ENCODE results near the gene CLRN1.

CLRN1 gene

DNA sequence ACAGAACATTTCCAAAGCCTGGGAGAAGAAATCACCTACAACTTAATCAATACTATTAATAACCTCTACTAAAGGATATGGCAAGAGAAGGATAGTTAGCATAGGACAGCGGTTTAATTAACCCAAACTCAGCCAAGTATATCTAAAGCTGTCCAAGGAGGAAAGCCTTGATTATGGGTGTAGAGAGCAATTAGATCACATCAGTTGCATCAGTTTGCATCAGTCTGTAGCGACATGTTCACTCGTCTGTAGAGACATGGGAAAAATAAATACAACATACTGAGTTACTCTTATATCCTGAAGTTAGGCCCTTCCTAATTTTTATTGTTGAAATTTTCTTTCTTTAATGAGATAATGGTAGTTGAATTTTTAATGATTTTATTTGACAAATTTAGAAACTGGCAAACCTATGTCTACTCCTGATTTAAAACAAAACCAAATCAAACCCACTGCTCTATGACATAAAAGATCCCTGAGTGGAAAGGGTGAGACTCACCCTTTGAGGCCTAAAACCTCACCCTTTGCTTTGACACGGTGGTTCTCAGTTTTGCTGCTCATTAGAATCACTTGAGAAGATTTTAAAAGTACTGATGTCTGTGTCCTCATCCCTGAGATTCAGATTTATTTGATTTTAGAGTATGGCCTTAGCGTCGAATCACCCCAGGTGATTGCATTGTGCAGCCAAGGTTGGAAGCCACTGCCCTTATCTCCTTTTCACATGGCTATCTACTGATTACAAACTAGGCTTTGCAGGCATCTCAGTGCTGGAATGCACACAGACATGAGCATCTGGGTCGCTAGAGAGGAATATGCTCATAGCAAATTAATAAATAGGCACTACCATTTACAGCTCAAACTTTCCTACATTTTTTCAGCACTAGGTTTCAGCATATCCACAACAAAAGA lies 2.8 kb upstream of the CLRN1 start:
- no peak for DNase-seq

DNA sequence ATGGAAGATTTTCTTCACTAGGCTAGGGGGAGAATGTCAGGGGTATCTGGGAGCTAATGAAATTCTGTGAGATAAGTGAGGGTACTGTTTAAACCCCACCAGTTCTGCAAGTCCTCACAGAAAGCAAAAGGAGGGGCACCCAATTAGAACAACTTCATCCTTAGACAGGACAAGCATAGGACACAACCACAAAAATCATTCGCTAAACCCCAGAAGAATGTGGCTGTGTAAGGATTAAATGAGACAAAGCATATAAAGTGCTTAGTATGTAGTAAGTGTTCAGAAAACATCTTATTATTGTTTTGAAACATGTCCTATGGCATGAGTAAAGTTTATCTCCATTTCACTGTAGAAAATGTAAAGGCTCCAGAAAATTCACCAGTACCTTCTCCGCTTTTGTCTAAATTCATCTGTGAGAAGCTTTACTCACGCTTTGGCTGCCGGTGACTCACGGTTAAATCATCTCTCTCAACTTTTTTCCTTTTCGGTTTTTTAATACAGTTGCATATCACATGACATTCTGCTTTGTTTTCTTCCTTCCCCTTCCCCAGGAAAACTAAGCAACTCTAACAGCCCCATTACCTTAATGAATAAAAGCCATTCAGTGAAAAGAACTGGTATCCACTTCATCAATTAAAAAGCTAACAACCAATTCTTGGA lies 1.7 kb downstream of the CLRN1 start:
- DNase-seq, result no peak

DNA sequence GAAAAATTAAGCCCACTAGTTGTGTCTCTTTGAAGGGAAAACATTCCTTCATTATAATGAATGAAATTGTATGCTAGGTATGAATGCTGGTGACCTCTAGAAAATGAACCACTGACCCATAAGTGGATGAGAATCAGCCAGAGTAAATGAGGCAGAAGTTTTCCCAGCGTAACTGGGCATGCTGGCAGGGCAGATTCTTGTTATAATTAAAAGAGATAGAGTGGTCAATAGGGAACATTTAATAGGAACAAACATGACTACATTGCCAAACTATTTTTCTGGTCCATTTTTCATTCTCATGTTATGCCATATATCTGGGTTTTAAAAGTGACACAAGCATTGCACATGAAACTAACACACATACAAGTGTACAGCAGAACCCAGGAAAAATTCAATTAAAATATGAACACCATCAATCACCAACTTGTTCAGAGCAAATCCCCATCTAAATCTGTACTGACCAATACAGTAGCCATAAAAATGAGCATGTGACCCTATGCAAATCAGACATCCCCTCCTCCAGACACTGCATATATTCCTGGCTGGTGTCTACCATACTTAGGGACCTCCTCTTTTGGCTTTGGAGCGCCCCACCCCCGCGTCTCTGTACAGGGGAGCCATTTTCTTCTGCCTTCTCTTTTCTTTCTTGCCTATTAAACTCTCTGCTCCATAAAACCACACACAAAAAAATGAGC lies 4.0 kb downstream of the CLRN1 start:
- DNase-seq, result no peak

DNA sequence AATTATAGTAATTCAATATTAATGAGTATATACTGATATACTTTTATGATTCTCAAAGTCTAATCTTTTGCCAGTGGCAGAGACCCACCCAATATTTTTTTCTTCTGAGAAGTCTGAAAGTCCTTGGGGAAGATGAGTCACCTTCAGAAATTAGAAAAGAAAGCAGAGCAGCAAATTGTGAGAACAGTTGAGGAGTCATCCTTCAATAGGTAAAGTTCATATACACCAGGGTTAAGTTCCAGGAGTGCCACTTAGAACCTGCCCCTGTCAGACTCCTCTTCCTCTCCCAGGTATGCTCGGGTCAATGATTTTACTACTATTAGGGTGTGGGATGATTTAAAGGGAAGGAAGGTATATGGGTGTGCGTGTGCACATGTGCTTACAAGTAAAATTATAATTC lies 7.1 kb downstream of the CLRN1 start:
- DNase-seq, result no peak

DNA sequence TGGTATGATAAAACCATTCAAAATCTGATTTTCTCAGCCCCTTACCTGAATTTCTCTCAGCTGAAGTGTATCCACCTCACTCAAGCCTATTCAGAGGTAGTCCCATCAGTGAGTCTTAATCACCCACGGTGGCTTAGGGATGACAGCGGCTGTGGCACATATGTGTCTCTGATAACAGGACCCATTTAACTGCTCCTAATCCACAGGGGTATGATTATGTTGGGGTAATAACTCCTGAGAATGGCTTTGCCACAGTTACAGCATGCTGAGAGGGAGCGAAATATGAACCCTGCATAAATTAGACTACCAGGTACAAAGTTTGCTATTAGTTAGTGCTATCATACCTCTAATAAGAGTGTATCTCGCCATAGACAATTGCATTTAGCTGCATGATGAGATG lies 10.6 kb downstream of the CLRN1 start:
- no peak for DNase-seq

DNA sequence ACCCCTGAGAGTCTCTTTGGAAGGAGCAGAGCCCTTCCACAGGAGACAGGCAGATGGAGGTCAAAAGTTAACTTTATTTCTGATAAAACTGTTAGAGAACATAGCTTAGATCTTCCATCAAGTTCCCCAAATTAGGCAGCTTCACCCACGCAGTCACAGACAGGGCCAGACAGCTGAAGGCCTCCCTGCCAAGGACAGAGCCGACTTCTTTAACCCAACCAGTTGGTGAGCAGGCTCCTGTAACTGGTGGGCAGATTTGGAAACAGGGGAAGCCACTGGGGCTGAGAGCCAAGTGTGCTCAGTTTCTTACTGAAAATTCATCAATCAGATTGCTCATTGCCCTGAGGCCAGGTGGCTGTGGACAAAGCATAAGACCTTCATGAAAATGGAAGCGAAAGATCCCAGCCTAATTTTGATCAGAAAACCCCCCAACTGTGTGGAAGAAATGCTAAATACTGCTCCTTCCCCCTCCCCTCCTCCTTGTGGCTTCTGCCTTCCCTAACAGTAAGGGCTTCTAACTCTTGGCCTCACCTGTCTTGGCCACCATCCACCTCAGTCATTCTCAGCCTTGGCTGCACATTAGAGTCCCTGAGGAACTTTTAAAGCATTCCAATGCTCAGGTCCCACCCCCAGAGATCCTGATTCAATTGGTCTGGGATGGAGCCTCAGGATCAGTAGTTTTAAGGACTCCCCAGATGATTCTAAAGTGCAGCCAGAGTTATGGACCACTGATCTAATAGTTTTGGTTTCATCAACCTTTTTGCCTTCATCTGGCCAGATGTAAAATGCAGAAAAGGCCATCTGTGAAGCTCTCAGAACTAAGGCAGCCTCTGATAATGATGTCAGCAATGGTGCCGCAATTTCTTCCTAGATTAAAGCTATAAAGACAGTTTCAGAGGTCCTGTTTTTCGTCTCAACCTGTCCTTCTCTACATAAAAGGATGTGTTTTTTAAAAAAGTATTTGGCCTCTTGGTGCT lies 11.5 kb downstream of the CLRN1 start:
- DNase-seq, result no peak

DNA sequence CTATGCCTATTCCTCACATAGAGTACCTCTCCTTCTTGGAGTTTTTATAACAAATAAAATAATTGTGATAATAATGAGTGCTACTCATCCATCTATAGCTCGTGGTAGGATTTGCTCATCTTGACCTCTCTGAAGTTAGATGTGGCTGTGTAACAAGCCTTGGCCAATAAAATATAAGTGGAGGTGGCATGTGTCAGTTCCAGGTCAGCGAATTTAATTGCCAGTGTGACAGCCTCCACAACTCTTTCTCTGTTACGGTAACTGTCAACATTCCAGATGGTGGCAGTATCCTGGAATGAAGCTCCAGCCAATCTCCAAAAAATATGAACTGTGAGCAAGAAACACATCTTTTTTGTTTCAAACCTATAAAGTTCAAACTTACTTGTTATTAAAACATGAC lies 13.8 kb downstream of the CLRN1 start:
- DNase-seq, result no peak

DNA sequence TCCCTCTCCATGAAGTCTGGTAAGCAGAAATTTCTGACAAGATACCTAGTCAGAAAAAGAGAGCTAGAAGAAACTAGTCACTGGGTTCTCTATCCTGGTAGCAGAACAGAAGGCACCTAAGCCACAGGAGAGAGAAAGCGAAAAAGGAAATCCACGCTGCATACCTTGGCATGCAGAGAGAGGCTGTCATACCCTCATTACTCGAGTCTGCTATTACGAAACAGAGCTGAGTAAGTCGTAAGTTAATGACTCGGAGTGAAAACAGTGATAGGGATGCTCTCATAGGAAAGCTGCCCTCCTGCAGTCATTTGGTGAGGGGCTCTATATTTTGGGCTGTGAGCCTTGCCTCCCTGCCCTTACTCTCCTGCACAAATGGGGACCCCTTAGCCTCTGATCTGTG lies 16.2 kb downstream of the CLRN1 start:
- DNase-seq, result no peak

DNA sequence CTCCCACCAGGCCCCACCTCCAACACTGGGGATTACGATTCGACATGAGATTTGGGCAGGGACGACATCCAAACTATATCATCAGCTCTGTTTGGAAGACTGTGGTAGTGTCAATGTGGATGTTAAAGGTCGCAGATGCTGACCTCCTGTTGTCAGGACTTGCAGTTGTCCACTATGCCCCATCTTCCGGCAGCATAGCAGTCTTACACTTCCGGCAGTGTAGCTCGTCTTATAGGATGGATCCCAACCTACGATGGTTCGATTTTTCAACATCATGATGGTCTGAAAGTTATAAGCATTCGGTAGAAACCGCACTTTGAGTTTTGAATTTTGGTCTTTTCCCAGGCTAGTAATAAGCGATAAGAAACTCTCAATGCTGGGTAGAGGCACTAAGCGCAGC lies 20.6 kb downstream of the CLRN1 start:
- DNase-seq, result no peak

DNA sequence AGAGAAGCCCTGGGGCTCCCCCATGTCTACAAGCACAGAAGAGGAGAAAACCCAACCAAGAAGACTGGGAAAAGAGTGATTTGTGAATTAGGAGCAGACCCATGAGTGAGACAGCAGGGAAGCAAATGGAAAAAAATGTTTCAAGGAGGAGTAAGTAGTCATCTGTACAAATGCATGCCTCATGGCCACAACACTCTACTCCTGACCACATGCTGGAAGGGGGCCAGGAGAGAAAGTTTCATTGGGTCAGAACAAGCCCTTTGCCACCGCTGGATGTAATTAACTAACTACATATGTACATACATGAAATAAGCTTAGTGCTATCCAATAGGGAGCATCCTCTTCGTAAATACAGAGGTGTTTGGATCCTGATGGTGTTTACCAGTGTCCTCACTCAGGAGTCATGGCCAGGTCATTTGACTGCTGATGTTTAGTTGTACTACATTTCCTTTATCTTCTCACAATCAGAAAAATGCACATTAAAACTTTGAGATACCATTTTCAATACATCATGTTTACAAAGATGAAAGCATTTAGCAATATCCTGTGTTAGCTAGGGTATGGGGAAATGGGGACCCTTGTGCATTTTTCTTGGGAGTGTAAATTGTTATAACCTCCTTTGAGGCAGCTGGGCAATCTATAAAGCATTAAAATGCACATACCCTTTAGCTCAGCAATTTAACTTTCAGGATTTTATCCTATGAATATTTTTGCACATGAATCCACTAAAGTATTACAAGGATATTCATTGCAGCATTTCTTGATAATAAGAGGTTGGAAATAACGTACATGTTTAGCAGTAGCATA lies 27.1 kb downstream of the CLRN1 start:
- DNase-seq, result no peak

DNA sequence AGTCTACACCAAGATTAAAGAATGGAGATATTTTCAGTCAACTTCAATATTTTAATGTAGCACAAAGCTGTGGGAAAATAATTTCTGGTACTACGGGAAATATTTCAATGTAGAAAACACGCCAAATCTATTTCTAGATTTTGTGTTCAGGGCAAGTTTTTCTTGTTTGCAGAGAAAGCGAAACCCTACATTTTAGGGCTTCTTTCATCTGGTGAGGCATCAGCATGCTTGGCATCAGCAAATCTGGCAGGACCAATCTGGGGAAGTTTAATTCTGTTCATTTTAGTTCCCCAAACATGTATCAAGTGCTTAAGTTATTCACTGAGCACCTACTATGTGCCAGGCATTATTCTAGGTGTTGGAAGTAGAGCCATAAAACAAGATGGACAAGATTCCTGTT lies 30.3 kb downstream of the CLRN1 start:
- no peak for DNase-seq

DNA sequence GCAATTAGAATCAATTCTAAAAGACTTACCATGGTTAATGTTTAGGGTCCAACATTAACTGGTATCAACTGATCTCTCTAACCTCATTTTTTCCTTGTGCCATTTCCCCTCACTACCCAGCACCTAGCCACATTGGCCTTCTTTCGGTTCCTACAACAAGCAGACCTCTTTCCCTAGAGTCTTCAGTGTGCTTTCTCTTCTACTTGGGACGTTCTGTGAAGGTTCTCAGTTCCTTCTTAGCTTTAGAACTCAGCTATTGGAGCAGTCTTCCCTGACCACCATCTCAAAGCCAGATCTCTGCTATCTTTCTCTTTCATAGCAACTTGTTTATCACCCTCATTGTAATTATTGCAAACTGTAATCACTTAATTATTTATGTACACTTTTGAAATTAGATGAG lies 35.8 kb downstream of the CLRN1 start:
- DNase-seq, result no peak

DNA sequence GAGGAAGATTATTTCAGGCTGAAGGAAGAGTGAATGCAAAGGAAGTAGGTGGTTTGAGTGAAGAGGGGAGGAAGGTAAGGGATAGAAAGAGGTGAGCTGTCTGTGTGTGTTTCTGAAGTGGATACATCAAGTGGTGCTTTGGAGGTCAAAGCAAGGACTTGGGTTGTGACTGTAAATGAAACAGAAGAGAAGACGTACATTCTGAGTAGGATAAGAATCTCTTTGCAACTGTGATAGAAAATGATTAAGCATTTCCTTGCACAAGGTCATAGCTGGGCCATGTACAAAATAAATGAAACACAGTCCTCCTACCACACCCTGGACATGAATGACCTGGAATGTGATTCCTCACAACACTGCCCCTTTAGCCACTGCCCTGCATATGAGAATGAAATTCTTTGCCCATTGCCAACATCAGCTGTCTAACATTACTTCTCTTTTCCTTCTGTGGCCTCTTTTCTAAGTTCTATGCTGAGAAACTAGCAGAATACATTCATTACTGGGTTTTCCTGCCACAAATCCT lies 39.0 kb downstream of the CLRN1 start:
- DNase-seq, result no peak

DNA sequence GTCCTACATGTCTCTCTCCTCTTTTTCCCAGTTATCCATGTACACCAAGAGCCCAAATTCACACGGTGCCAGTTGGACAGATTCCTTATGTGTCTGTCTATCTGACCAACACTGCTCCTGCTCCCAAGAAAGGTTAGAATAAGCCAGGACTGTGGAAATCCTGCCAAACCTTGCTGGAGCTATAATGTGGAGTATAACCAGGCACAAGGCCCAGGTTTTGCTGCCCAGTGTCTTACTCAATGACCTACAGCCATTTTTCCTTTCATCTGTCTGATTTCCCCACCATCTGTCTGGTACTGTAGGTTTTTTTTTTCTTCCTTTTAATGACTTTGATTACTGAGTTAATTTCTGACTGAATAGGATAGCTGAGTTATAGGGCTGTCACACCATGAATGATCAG lies 40.8 kb downstream of the CLRN1 start:
- DNase-seq, result peak in 1 of 2 experiments; percentile 28

DNA sequence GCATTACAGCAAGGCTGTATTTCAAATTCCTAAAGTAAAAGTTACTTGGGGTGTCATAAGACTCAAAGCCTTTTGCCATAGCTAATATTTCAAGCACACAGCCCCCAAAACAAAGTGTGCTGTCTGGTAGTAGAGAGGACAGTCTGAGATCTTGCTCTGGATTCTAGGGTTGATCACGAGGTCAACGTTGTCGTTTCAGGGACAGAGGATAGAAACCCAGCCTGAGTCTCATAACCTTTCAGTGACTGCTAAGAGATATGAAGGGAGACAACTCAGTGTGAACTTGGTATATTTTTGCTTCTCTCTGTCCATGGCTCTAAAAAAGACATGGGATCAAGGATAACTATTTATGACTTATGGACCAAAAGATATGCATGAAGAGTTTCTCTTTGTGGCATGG lies 41.7 kb downstream of the CLRN1 start:
- DNase-seq, result no peak

DNA sequence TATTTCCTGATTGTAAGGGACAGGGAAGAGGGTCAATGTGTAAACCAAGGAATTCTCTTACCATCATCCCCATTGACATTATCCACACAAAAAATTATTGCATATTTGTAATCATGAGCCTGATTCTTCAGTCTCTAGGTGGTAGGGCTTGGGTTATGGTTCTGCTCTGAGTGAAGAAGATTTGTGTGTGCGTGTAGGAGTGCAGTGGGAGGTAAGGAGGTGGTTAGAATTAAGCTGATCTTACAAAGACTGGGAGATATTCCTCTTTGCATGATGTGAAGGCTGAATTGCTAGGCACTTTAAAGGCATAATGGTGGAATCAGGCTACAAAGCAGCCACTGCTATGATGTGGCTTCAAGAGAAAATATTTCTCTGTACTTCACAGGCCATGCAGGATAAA lies 44.3 kb downstream of the CLRN1 start:
- DNase-seq, result no peak

DNA sequence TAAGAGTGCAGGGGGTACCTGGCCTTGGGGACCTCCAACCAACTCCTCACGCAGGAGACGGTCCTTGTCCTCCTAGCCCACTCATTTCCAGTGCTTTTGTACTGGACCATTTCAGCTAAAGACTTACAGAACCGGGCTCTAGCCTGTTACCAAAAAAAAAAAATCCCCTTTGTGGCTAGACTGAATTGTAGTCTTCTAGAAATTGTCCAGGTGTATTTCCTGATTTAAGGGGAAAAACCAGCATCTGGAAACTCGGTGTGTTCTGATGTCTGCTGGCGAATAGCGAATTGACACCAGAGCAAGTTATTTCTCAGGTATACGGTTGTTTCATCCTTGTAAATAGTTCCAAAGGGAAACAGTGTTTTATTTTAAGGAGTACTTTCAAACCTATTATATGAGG lies 46.2 kb downstream of the CLRN1 start:
- DNase-seq, result no peak

DNA sequence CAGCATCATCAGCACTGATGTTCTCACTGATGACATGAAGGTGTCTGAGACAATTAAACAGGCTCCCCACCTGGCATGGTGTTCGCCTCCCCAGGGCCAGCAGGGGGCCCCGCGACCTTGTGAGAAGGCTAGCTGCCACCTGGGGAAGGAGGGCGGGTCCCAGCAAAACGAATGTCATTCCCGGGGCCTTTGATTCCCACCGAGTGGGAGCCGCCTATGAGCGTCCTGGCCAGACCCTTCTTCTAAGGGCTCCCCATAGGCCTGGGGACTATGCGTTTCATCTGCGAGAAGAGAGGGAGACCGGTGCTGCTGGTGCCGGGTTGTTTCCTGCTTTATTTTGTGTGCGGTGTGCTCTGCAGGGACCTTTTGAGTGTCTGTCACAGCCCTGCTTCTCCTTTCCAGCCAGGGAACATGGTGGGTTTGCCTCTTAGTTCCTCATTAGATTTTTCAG lies 46.8 kb downstream of the CLRN1 start:
- DNase-seq, result peak in 1 of 2 experiments; percentile 40

DNA sequence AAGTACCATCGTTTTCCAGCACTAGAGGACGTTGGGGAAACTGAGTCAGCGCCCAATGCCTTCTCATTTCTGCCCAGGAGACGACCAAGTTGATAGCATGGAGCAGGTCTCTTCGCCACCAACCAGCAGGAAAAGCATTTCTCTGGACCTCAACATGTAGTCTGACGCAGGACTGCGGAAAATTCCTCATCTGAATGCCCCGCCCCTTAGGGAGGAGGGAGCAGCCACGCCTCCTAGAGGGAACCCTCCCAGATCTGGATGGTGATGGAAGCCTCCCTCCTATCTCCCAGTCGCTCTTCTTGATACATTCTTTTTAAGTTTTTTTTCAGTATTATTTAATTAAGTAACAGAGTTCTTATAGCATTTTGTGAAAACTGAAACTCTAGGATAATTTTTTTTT lies 49.9 kb downstream of the CLRN1 start:
- DNase-seq, result no peak

DNA sequence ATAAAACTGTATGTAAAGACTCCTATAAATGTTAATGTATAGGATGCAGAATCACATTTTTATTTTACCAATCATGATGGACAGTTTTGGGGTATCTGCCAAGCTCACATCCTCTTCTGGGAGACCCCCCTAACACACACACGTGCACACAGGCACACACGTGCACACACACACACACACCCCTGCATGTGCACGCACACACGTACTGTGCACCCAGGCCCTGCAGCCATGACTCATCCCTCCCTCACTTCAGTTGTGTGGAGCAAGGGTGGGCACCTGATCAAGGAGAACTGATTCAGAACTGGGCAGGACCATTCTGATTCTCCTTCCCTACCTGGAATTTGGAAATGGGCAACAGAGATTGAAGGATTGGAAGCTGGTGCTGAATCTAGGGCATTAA lies 51.3 kb downstream of the CLRN1 start:
- DNase-seq, result no peak

DNA sequence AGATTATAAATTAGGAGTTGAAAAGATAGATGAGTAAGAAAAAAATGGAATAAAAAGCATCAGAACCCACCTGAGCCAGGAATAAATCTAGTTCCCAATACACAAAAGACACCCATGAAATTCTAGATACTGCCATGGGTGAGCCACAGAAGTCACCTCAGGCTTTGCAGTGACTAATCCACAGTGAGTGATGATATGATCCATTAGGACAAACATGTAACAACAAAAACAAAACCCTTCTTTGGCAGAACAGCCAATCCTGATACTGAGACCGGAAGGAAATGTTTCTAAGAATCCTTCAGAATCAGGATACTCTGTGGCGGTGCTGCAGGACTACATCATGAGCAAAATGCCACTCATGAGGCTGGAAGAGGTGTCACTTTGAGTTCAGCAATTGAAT lies 52.3 kb downstream of the CLRN1 start:
- no peak for DNase-seq

All from NCI-H446 (cell line).